H1 (cell line): ENCODE measurements around the gene ATR. TPM values are rescaled to one million over a fixed set of nuclear protein-coding genes. Genes with fewer than 3 reads are reported as not detected.

Experiments used
- CREB1 ChIP-seq: IDR thresholded peaks from 2 replicates; pipeline ENCODE4 v1.6.1; 2012; ENCODE audit warnings: inconsistent platforms
- GABPA ChIP-seq: IDR thresholded peaks from 2 replicates; pipeline ENCODE4 v1.6.1; 2011; ENCODE audit warnings: mild to moderate bottlenecking, low read length, moderate library complexity, borderline replicate concordance; ENCODE audit not compliant: insufficient read depth
- POLR2A ChIP-seq, 2 experiments: IDR thresholded peaks; 1 replicate in 1 of 2; 2 replicates in 1 of 2; pipeline ENCODE4 v1.6.1; 2011; ENCODE audit warnings: low read depth in 2 of 2, low read length in 2 of 2, mild to moderate bottlenecking in 2 of 2; ENCODE audit errors: control extremely low read depth in 1 of 2
- SRF ChIP-seq: IDR thresholded peaks from 2 replicates; pipeline ENCODE4 v1.6.1; 2011; ENCODE audit warnings: mild to moderate bottlenecking, low read depth, low read length, moderate library complexity
- polyA plus RNA-seq, 7 experiments: library from polyadenylated mRNA; depleted of rRNA in 3 of 7; stranded (reverse) in 5 of 7; unstranded in 2 of 7; fragments of >200 nt in 5 of 7; fragments of 200-250 nt in 2 of 7; gene quantifications; 1 replicate in 5 of 7; 2 replicates in 1 of 7; 4 replicates in 1 of 7; pipeline versions ENCODE4 v1.2.1 to v1.2.3, GENCODE V29; 2011 to 2013; ENCODE audit warnings: missing spikeins in 2 of 7, mixed read lengths in 2 of 7
- total RNA-seq: library from RNA; stranded (reverse); fragmentation: NEBNext Ultra II Directional; extraction: Animal tissue kit (Norgen Biotek cat#: 25700); gene quantifications from 2 replicates; pipeline ENCODE4 v1.2.1, GENCODE V29; 2021

ATR gene
- total and polyA plus RNA-seq, 2 of the 8 experiments (the other 6 are each of a cell fraction or from before 2014, with no cell fraction given), result 8.4 to 23.2 TPM

DNA sequence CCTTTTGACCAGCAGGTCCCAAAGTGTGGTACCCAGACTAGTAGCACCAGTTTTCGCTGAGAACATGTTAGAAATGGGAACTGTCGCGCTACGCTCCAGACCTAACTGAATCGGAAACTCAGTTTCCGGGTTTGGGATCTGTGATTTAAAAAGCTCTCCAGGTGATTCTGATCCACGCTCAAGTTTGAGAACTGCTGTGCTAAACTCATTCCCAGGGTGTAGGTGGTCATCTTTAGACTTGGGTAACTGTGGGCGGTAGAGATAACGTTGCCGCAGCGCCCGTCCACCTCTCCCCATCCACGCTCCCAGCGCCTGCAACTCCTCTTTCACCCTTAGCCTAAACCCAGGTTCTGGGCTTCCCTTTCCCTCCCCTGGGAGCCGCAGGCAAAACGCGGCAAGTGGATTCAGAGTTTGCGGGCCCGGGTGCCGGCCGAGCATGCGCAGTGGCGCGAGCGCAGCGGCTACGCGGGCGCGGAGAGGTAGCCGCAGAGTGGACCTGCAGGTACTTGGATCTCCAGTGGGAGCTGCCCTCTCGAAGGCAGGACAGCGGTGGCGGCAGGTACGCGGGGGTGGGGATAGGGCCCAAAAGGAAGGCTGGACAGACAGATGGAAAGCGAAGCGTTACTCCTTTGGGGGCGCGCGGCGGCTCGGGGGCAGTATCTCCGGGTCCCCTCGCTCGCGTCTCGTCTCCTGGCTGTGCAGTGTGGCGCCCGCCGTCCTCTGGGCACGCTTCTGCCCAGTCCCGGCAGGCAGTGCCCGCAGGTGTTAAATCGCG lies 17.6 kb upstream of the ATR start, which contains the start of gene PLS1 (continued):
- TF ChIP-seq SRF, result no peak
- TF ChIP-seq GABPA, result no peak
- TF ChIP-seq CREB1, result peak; percentile 41; the same call in 1 of the 2 replicates
- peak; percentile 56 to 81 for TF ChIP-seq POLR2A (IDR thresholded peaks at IDR 0.05; ENCODE audit: control extremely low read depth in 1 of 2, low read depth in 2 of 2, low read length in 2 of 2)
